HG03520 (cell line): Measurements from ENCODE around the gene ARF4.
"Not testable (repeated sequence)": the region's sequence is repeated elsewhere in the genome, so short reads cannot be mapped to it uniquely, and the experiment has no call there.

Experiments
- ATAC-seq: cut with Tn5 transposase; IDR thresholded peaks from one replicate; pipeline ENCODE4 v1.9.1; 2021; ENCODE audit warnings: mild to moderate bottlenecking, moderate library complexity; ENCODE audit not compliant: unreplicated experiment

Gene ARF4

DNA sequence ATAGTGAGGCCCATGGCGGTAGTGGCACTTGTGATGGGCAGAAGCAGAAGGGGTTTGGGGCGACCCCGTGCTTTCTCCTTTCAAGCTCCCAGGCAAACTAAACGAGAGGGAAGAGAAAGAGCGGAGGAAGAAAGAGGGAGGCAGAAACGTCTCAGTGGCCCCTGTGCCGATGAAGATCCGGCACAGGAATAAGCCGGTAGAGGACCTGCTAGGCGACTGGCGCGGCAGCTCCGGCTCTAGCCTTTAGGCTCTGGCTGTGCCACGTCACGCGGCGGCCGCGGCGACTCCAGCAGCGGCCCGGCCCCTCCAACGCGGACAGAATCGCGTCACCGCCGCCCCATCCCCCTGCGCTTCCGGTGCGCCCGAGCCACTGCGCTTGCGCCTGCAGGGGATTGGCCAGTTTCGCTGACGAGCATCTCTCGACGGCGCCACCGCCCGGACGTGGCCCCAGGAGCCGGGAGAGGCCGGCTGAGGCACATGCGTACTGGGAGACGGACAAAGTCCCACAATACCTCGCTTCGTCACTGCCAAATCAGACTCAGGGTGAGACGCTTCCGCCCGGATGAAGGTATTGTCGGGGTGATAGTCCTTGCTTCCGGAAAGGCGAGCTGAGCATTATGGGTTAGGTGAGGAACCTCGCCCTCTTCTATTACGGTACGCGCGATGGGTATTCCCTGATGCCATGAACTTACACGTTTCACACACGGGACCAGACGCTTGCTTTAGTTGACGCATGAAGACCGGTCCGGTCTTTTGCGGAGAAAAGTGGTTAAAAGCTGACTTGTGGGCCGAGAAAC lies at the start of gene ARF4:
Gene ARF4, minus strand, starts transcription at position 218 of the 797 bp plus-strand sequence. Its CDS starts 204 bp downstream, at position 14.
- ATAC-seq = peak; percentile 91

DNA sequence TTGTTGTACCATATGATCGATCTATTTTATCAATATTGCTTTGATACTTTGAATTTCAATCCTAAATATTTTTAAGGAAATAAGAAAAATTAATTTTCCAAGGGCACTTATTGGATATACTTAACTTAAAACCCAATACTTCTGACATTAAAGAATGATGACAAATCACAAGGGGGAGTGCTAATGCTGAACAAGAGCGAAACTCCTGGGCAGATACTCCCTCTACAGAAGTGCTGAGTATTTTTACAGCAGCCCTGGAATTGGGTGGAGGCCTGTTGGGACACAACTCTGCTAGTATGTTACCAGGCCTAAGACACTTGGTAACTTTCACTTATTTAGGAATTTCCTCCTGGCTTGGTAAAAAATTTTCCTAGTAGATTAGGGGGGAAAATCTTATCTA lies 49.6 kb upstream of the ARF4 start:
- ATAC-seq = no peak

DNA sequence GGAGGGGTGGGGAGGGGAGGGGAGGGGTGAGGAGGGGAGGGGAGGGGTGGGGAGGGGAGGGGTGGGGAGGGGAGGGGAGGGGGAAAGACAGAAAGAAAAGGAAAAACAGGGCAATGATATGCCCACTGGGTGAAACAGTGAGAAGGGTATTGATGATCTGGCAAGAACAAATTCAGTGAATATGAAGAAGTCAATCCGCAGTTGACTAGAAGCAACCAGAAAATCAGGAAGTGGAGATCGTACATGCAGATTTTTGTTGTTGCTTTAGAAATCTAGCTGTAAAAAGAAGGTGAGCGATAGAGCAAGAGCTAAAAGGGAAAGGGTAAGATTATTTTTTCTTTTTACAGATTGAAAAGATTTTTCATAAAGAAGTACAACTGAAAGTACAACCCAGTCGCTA lies 47.6 kb upstream of the ARF4 start:
- no peak for ATAC-seq

DNA sequence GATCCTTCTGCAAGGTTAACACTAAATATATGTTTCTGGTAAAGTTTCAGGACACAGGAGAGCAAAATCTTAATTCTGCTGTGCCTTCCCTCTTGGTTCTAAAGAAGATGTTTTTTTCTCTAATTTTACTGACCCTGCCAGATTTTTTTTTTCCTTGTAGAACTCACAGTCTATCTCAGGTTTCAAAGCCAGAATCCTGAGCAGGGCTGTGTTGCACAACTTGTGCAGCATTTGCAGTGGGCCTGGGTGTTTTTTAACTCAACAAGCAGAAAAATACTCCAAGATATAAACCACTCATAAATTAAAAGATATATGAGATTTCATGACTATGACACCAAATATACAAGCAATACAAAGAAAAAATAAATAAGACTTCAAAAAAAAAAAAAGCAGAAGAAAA lies 40.2 kb upstream of the ARF4 start:
- no peak for ATAC-seq

DNA sequence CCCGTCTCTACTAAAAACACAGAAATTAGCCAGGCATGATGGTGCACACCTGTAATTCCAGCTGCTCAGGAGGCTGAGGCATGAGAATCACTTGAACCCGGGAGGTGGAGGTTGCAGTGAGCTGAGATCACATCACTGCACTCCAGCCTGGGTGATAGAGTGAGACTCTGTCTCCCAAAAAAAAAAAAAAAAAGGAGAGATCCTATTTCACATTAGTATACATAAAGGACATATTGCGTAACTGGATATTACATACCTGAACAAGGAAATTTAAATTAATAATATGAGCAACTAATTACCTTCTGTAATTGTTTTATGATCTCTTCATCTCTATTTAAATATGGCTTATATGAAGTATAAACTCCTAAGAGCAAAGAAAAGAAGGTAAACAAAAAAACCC lies 37.1 kb upstream of the ARF4 start:
- ATAC-seq = not testable (repeated sequence)

DNA sequence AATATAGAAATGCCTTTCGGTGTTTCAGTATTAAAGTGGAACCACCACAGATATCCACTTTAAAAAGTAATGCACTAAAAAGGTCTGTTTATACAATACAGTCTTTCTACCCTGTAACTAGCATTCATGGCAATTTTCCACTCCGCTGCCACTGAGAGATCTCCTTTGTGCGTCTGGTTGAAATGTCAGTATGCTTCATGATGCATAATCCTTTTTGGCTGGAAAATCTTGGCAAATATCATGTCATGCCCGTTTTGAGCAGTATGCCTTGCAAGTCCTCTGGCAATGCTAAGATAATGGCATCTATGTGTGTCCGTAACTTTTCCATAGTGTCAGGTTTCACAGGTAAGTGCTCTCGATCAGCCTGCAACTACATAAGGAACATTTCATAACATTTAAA lies 30.8 kb upstream of the ARF4 start:
- no peak for ATAC-seq

DNA sequence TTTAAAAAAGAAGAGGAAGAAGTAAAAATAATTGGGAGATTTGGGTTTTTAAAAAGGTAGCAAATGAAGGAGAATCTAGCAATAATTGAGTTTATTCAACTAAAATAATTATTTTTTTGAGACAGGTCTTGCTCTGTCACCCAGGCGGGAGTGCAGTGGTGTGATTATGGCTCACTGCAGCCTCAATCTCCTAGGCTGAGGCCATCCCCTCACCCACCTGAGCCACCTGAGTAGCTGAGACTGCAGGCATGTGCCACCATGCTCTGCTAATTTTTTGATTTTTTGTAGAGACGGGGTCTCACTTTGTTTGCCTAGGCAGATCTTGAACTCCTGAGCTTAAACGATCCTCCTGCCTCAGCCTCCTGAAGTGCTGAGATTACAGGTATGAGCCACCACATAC lies 27.7 kb upstream of the ARF4 start:
- no peak for ATAC-seq

DNA sequence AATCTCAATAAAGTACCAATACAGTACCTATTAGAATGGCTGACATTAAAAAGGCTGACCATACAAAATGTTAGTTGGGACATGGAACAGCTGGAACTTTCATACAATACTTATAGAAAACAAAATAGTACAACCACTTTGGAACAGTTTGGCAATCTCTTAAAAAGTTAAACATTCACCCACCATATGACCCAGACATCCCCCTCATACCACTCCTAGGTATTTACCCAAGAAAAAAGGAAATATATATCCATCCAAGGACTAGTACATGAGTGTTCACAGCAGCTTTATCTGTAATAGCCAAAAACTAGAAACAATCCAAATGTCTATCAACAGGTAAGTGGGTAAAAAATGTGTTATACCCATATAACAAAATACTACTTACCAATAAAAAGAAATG lies 25.2 kb upstream of the ARF4 start:
- ATAC-seq = no peak

DNA sequence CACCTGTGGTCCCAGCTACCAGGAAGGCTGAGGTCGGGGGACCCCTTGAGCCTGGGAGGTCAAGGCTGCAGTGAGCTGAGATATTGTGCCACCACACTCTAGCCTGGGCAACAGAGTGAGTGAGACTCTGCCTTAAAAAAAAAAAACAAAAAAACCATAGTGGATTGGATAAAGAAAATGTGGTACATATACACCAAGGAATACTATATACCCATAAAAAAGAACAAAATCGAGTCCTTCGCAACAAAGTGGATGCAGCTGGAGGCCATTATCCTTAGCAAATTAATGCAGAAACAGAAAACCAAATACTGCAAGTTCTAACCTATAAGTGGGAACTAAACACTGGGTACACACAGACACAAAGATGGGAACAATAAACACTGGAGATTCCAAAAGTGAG lies 20.6 kb upstream of the ARF4 start:
- ATAC-seq = no peak

DNA sequence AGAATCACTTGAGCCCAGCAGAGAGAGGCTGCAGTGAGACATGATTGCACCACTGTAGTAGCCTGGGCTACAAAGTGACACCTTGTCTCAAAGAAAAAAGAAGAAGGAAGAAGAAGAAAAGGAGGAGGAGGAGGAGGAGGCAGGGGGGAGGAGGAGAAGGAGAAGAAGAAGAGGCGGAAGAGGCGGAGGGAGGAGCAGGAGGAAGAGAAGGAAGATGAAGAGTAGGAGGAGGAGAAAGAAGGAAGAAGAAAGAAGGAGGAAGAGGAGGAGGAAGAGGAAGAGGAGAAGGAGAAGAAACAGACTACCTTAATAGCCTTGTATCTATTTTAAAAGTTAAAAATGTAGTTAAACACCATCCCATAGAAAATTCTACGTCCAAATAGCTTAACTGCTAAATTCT lies 19.1 kb upstream of the ARF4 start:
- ATAC-seq = no peak

DNA sequence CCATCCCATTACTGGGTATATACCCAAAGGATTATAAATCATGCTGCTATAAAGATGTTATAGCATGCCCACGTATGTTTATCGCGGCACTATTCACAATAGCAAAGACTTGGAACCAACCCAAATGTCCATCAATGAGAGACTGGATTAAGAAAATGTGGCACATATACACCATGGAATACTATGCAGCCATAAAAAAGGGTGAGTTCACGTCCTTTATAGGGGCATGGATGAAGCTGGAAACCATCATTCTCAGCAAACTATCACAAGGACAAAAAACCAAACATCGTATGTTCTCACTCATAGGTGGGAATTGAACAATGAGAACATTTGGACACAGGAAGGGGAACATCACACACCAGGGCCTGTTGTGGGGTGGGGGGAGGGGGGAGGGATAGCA lies 14.7 kb upstream of the ARF4 start:
- not testable (repeated sequence) for ATAC-seq

DNA sequence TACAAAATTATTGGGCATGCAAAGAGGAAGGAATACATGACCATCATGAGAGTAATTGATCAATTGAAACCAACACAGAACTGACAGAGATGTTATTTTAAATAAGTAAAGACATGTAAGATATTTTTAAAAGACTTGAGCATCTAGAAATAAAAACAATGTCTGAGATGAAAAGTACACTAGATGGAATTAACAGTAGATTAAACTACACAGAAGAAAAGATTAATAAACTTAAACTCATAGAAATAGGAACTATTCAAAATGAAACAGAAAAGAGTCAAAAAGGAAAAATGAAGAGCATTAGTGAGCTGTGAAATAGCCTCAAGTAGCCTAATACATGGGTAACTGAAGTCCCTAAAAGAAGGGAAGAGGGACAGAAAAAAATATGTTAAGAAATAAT lies 8.5 kb upstream of the ARF4 start:
- ATAC-seq = no peak

DNA sequence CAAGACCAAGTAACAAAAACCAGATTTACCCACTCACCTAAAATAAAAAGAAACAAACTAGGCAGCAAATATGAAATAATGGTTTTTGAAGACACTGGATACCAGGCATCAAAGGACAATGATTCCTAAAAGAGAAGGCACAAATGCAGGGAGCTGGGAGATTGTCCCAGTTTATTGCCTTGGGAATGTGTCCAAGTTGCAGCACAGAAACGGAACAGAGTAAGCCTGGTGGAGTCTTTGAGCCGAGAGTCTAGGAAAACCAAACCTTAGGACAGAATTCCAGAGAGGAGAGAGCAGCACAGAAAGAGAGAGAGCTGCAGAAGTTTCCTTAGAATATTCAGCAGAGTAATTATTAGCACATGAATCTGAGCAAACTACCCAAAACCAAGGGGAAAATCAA lies 7.8 kb upstream of the ARF4 start:
- ATAC-seq = no peak

DNA sequence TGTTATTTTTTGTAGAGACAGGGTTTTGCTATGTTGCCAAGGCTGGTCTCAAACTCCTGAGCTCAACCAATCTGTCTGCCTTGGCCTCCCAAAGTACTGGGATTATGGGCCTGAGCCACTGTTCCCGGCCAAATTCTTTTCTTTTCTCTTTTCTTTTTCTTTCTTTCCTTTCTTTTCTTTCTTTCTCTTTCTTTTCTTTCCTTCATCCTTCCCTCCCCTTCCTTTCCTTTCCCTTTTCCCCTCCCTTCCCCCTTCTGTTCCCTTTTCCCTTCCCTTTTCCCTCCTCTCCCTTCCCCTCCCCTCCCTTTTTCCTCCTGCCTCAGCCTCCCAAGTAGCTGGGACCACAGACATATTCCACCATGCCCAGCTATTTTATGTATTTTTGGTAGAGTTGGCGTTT lies 3.1 kb upstream of the ARF4 start:
- ATAC-seq = no peak

DNA sequence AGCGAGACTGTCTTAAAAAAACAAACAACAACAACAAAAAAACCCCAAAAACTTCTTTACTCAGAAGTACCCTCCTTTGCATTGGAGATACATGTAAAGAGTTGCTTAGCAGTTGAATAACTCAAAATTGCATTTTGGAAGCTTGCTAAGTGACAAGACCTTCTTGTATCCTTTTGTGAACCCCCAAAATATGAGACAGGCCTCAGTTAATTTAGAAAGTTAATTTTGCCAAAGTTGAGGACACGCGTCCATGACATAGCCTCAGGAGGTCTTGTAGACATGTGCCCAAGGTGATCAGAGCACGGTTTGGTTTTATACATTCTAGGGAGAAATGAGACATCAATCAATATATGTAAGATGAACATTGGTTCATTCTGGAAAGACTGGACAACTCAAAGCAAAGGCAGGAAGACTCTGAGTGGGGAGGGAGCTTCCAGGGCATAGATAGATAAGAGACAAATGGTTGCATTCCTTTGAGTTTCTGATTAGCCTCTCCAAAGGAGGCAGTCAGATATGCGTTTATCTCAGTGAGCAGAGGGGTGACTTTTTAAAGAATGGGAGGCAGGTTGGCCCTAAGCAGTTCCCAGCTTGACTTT lies 1.7 kb upstream of the ARF4 start:
- no peak for ATAC-seq

DNA sequence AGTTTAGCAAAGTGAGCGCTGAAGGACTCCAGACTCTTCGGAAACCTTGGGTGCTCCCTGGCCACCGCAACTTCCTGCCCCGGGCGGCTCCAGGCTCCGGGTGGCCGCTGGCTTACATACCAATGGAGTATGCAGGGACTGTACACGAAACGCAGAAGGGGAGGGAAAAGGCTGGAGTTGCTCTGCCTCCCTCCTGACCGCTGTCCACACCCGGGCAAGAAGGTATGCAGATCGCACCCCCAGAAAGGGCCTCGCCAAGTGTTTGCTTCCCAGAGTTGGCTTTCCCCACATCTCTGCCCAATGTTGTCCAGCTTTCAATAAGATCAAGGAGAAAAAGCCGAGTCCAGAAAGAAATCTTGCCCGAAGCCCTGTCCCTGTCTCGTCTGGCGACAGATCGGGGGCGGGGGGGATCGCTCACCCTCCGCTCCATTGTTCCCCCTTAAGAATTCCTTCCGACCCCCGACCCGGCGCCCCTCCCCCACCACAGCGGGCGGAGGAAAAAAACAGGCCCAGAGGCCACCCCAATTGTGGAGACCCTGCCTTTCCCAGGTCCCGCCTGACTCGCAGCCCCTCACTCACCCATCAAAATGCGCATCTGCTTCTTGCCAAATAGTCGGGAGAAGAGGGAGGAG lies 533 bp downstream of the ARF4 start:
- ATAC-seq = no peak

DNA sequence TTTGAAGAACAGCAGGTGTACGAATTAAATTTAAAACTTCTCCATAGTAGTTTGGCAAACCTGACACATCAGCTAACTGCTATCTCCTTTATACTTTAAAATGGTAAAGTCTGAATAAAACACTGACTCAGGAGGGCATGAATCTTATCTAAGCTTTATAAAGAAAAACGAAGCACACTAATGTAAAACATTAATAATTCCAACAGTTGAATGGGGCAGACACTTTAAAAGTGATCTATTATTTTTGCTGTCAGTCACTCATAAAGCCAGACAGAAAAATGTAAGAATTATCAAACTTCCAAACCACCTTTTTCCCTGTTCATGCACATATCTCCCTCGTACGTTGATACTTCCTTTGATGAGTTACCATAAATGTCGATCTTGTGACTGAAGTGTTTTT lies 2.6 kb downstream of the ARF4 start:
- ATAC-seq = no peak

DNA sequence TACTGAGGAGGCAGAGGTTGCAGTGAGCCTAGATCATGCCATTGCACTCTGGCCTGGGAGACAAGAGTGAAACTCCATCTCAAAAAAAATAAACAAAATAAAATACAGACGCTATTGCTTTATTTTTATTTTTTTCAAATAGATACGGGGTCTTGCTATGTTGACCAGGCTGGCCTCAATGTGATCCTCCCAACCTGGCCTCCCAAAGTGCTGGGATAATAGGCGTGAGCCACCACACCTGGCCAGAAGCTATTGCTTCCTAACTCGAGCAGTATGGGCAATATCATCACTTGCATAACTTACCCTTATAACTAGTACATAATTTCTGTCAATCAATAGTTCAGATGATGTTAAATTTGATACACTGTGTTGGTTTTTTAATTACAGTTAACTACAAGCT lies 3.0 kb downstream of the ARF4 start:
- no peak for ATAC-seq

DNA sequence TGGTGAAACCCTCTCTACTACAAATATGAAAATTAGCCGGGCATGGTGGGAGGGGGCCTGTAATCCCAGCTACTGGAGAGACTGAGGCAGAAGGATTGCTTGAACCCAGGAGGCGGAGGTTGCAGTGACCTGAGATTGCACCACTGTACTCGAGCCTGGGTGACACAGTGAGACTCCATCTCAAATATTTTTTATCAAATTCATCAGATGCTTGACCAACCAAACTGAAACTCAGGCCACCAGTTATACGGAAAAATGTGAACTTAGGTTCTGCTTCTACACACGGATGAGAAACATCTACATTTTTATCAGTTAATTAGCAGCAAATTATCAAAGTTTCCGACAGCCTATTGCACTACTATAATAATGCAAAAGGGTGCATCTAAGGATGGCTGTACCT lies 4.8 kb downstream of the ARF4 start:
- ATAC-seq = no peak

DNA sequence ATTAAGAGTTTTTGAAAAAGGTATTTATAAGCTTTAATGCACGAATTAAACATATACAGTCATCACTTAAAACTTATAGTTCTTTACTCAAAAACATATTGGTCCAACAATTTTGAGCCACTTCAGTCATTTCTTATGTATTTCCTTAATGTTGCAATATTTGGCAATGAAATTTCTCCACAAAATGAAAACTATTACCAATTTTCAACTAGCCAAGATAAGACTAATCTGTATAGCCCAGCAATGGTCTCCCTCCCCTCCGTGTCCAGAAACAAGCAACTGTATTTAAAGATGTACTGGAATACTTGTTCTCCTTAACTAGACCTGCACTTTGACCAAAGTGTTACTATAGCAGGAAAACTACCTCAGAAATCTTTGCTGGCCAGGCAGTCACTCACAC lies 9.2 kb downstream of the ARF4 start:
- no peak for ATAC-seq

DNA sequence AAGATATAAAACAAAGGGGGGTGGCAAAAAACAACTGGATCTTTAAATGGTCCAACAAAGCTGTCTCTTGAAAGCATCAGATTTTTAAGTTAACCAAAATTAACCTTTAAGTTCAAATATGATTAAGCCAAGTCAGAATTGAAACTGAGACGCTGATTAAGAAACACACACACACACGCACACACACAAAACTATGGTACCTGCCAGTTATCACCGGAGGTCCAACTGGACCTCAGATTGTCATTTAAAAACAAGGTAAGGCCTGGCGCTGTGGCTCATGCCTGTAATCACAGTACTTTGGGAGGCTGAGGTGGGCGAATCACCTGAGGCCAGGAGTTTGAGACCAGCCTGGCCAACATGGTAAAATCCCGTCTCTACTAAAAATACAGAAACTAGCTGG lies 10.4 kb downstream of the ARF4 start:
- no peak for ATAC-seq

DNA sequence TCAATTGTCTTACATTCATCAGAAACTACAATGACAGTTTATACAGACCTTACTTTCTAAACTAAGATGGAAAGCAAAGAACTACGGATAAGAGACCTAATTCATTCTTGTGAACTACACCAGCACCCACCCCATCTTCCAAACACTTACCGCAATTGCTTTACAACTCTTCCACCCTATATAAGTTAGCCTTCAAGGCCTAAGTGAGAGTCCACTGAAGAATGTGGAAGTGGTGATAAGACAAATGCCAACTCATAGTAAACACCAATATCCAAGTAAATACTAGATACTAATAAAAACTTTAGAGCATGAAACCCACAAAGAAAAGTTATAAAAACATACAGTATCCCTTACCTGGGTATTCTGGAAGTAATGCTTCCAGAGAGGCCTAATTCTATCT lies 13.6 kb downstream of the ARF4 start:
- ATAC-seq = no peak
